ENCODE results near the gene DYRK1B.

The DYRK1B gene

GRCh38 chr19:39874404-39874803 is 40.4 kb upstream of the DYRK1B start:
- Histone ChIP-seq H3K27ac (ENCODE audit: low read depth, low read length, severe bottlenecking) (no peak overlapping the region), H3K36me3 (ENCODE audit: control insufficient read depth, insufficient read depth, low read length) (no peaks in the 10 kb centered on the region), H3K9me3 (ENCODE audit: control insufficient read depth, low read length) (no peaks in the 10 kb centered on the region), H3K4me1 (ENCODE audit: control insufficient read depth, insufficient read depth, low read length, poor library complexity, severe bottlenecking) (no peaks in the 10 kb centered on the region), H3K4me3 (ENCODE audit: extremely low read depth, insufficient read depth, low read length, poor library complexity, severe bottlenecking) (no peak overlapping the region)
- WGBS, 2 experiments (ENCODE audit: insufficient coverage in 2 of 2), result 100% methylated on average over 1 of the region's 1 CpG; no CpG with 5 or more reads in 1 of the 2 experiments

GRCh38 chr19:39873385-39873784 is 39.4 kb upstream of the DYRK1B start:
- no peak overlapping the region for H3K4me3 ChIP-seq (ENCODE audit: extremely low read depth, insufficient read depth, low read length, poor library complexity, severe bottlenecking)
- no peak overlapping the region for H3K27ac ChIP-seq (ENCODE audit: low read depth, low read length, severe bottlenecking)
- 91 to 93% methylated on average over 17 to 20 of the region's 20 CpGs for WGBS, 2 experiments (ENCODE audit: insufficient coverage in 2 of 2)
- no peaks in the 10 kb centered on the region for H3K36me3 ChIP-seq (ENCODE audit: control insufficient read depth, insufficient read depth, low read length)
- no peaks in the 10 kb centered on the region for H3K9me3 ChIP-seq (ENCODE audit: control insufficient read depth, low read length)
- no peaks in the 10 kb centered on the region for H3K4me1 ChIP-seq (ENCODE audit: control insufficient read depth, insufficient read depth, low read length, poor library complexity, severe bottlenecking)

- 89 to 93% methylated on average over 47 of the region's 47 CpGs for WGBS, 2 experiments (ENCODE audit: insufficient coverage in 2 of 2)
- Histone ChIP-seq H3K27ac (ENCODE audit: low read depth, low read length, severe bottlenecking) (no peak overlapping the region), H3K9me3 (ENCODE audit: control insufficient read depth, low read length) (no peaks in the 10 kb centered on the region), H3K4me1 (ENCODE audit: control insufficient read depth, insufficient read depth, low read length, poor library complexity, severe bottlenecking) (no peaks in the 10 kb centered on the region), H3K4me3 (ENCODE audit: extremely low read depth, insufficient read depth, low read length, poor library complexity, severe bottlenecking) (no peak overlapping the region), H3K36me3 (ENCODE audit: control insufficient read depth, insufficient read depth, low read length) (no peaks in the 10 kb centered on the region)
These were observed 38.2 kb upstream of the DYRK1B start for GRCh38 chr19:39871886-39872866.

GRCh38 chr19:39871362-39871761 is 37.4 kb upstream of the DYRK1B start:
- Histone ChIP-seq H3K4me1 (ENCODE audit: control insufficient read depth, insufficient read depth, low read length, poor library complexity, severe bottlenecking) (no peaks in the 10 kb centered on the region), H3K4me3 (ENCODE audit: extremely low read depth, insufficient read depth, low read length, poor library complexity, severe bottlenecking) (no peak overlapping the region), H3K27ac (ENCODE audit: low read depth, low read length, severe bottlenecking) (no peak overlapping the region), H3K36me3 (ENCODE audit: control insufficient read depth, insufficient read depth, low read length) (no peaks in the 10 kb centered on the region), H3K9me3 (ENCODE audit: control insufficient read depth, low read length) (no peaks in the 10 kb centered on the region)
- 93% methylated on average over 4 to 5 of the region's 6 CpGs for WGBS, 2 experiments (ENCODE audit: insufficient coverage in 2 of 2)

GRCh38 chr19:39870171-39870971 is 36.4 kb upstream of the DYRK1B start:
- WGBS, 2 experiments (ENCODE audit: insufficient coverage in 2 of 2), result 24 to 38% methylated on average over 13 to 15 of the region's 16 CpGs
- H3K4me1 ChIP-seq (ENCODE audit: control insufficient read depth, insufficient read depth, low read length, poor library complexity, severe bottlenecking), result no peaks in the 10 kb centered on the region

GRCh38 chr19:39867952-39868351 is 34.0 kb upstream of the DYRK1B start:
- Histone ChIP-seq H3K9me3 (ENCODE audit: control insufficient read depth, low read length) (no peaks in the 10 kb centered on the region), H3K4me3 (ENCODE audit: extremely low read depth, insufficient read depth, low read length, poor library complexity, severe bottlenecking) (no peak overlapping the region), H3K4me1 (ENCODE audit: control insufficient read depth, insufficient read depth, low read length, poor library complexity, severe bottlenecking) (no peaks in the 10 kb centered on the region), H3K27ac (ENCODE audit: low read depth, low read length, severe bottlenecking) (no peak overlapping the region), H3K36me3 (ENCODE audit: control insufficient read depth, insufficient read depth, low read length) (no peaks in the 10 kb centered on the region)
- WGBS, 2 experiments (ENCODE audit: insufficient coverage in 2 of 2), result 80 to 100% methylated on average over 1 to 2 of the region's 6 CpGs

More at GRCh38 chr19:39870171-39870971, 36.4 kb upstream of the DYRK1B start:
- Histone ChIP-seq H3K36me3 (ENCODE audit: control insufficient read depth, insufficient read depth, low read length) (no peaks in the 10 kb centered on the region), H3K4me3 (ENCODE audit: extremely low read depth, insufficient read depth, low read length, poor library complexity, severe bottlenecking) (no peak overlapping the region), H3K27ac (ENCODE audit: low read depth, low read length, severe bottlenecking) (no peak overlapping the region), H3K9me3 (ENCODE audit: control insufficient read depth, low read length) (no peaks in the 10 kb centered on the region)

GRCh38 chr19:39867133-39867532 is 33.2 kb upstream of the DYRK1B start:
- H3K36me3 ChIP-seq (ENCODE audit: control insufficient read depth, insufficient read depth, low read length), result no peaks in the 10 kb centered on the region
- no peaks in the 10 kb centered on the region for H3K4me1 ChIP-seq (ENCODE audit: control insufficient read depth, insufficient read depth, low read length, poor library complexity, severe bottlenecking)
- WGBS, 2 experiments (ENCODE audit: insufficient coverage in 2 of 2), result no CpG with 5 or more reads among the region's 2 CpGs
- H3K9me3 ChIP-seq (ENCODE audit: control insufficient read depth, low read length), result no peaks in the 10 kb centered on the region
- no peak overlapping the region for H3K4me3 ChIP-seq (ENCODE audit: extremely low read depth, insufficient read depth, low read length, poor library complexity, severe bottlenecking)
- no peak overlapping the region for H3K27ac ChIP-seq (ENCODE audit: low read depth, low read length, severe bottlenecking)

DNA sequence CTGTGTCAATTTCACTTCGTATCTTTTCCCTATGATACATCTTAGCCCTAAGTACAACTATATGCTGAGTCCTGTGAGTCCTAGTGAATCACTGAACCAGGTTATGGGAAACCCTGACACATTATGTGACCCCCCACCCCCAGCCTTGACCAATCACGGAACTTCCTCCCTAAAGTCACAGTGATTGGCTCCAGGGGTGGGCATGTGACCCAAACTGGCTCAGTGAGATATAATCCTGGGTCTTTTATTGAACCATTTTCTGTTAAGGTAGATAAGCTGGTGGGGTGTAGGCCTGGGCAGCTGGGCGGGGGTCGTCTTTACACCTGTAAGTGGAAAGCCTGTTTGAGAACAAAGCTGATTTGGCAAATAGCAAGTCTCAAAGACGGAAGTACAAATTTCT is 32.0 kb upstream of the DYRK1B start:
- H3K36me3 ChIP-seq (ENCODE audit: control insufficient read depth, insufficient read depth, low read length), result no peaks in the 10 kb centered on the region
- H3K4me1 ChIP-seq (ENCODE audit: control insufficient read depth, insufficient read depth, low read length, poor library complexity, severe bottlenecking), result no peaks in the 10 kb centered on the region
- H3K27ac ChIP-seq (ENCODE audit: low read depth, low read length, severe bottlenecking), result no peak overlapping the region
- H3K4me3 ChIP-seq (ENCODE audit: extremely low read depth, insufficient read depth, low read length, poor library complexity, severe bottlenecking), result no peak overlapping the region
- H3K9me3 ChIP-seq (ENCODE audit: control insufficient read depth, low read length), result no peaks in the 10 kb centered on the region
- WGBS, 2 experiments (ENCODE audit: insufficient coverage in 2 of 2), result 93 to 95% methylated on average over 3 to 4 of the region's 5 CpGs

DNA sequence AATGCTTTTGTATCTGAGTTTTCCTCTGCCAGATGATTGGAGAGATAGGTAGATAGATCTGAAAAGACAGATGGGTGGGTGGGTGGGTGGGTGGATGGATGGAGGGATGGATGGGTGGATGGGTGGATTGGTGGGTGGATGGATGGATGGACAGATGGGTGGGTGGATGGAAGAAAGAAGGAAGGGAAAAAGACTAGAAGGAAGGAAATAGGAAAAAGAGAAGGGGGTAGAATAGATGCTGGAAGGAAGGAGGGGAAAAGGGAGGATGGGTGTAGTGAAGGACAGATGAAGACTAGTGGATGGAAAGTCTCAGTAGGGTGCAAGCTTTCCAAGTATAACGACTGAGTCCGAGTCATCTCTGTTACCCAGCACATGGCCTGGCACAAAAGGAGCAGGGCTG is 31.2 kb upstream of the DYRK1B start:
- 92 to 100% methylated on average over 1 to 2 of the region's 2 CpGs for WGBS, 2 experiments (ENCODE audit: insufficient coverage in 2 of 2)
- H3K9me3 ChIP-seq (ENCODE audit: control insufficient read depth, low read length), result no peaks in the 10 kb centered on the region
- no peak overlapping the region for H3K4me3 ChIP-seq (ENCODE audit: extremely low read depth, insufficient read depth, low read length, poor library complexity, severe bottlenecking)
- no peaks in the 10 kb centered on the region for H3K4me1 ChIP-seq (ENCODE audit: control insufficient read depth, insufficient read depth, low read length, poor library complexity, severe bottlenecking)
- no peak overlapping the region for H3K27ac ChIP-seq (ENCODE audit: low read depth, low read length, severe bottlenecking)
- H3K36me3 ChIP-seq (ENCODE audit: control insufficient read depth, insufficient read depth, low read length), result no peaks in the 10 kb centered on the region

DNA sequence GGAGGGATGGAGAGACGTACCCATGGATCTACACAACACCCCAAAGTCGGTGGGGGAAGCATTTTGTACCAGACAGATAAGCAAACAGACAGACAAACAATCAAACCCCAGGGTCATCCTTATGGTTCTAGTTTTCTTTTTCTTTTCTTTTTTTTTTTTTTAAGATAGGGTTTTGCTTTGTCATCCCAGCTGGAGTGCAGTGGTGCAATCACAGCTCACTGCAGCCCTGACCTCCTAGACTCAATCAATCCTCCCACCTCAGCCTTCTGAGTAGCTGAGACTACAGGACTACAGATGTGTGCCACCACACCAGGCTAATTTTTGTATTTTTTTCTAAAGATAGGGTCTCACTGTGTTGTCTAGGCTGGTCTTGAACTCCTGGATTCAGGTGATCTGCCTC is 30.2 kb upstream of the DYRK1B start:
- no peak overlapping the region for H3K27ac ChIP-seq (ENCODE audit: low read depth, low read length, severe bottlenecking)
- 90% methylated on average over 2 of the region's 2 CpGs; no CpG with 5 or more reads in 1 of the 2 experiments for WGBS, 2 experiments (ENCODE audit: insufficient coverage in 2 of 2)
- H3K4me1 ChIP-seq (ENCODE audit: control insufficient read depth, insufficient read depth, low read length, poor library complexity, severe bottlenecking), result no peaks in the 10 kb centered on the region
- H3K4me3 ChIP-seq (ENCODE audit: extremely low read depth, insufficient read depth, low read length, poor library complexity, severe bottlenecking), result no peak overlapping the region
- H3K9me3 ChIP-seq (ENCODE audit: control insufficient read depth, low read length), result no peaks in the 10 kb centered on the region
- no peaks in the 10 kb centered on the region for H3K36me3 ChIP-seq (ENCODE audit: control insufficient read depth, insufficient read depth, low read length)

Measured in mesodermal cell (in vitro differentiated cells).